Heart left ventricle (tissue), 16 donors: ENCODE measurements around the gene RBM20. TPM values are rescaled to one million over a fixed set of nuclear protein-coding genes. Genes with fewer than 3 reads are reported as not detected.
A peak's percentile ranks its signal among the peaks of the same experiment; 100 is the strongest.

Experiments
- ATAC-seq, 4 donors: fragments of 200-7000 bp; cut with Tn5 transposase; one replicate each; pipeline ENCODE4 v1.9.1; 2020 to 2022; ENCODE audit warnings: moderate library complexity in 4 of 4, mild to moderate bottlenecking in 3 of 4, moderate number of reproducible peaks in 1 of 4
- DNase-seq, 5 donors: peaks; one replicate each; pipeline ENCODE4 v3.0.0-alpha.2; 2020
- H3K27ac ChIP-seq, 12 donors: fragments of 200-600 bp; sonication (generic) in 4 of 12; one replicate each; pipeline versions ENCODE4 v1.5.0 to v1.8.0; 2016 to 2022; ENCODE audit warnings: mild to moderate bottlenecking in 2 of 12
- H3K27me3 ChIP-seq, 9 donors: fragments of 200-600 bp; sonication (generic) in 2 of 9; one replicate each; pipeline versions ENCODE4 v1.5.1 to v1.8.0; 2016 to 2022; ENCODE audit warnings: mild to moderate bottlenecking in 3 of 9
- H3K36me3 ChIP-seq, 9 donors: fragments of 200-600 bp; sonication (generic) in 2 of 9; one replicate each; pipeline versions ENCODE4 v1.5.0 to v1.8.0; 2018 to 2022; ENCODE audit warnings: mild to moderate bottlenecking in 2 of 9
- H3K4me1 ChIP-seq, 12 donors: fragments of 200-600 bp; sonication (generic) in 4 of 12; one replicate each; pipeline versions ENCODE4 v1.5.0 to v1.8.0; 2016 to 2022; ENCODE audit warnings: mild to moderate bottlenecking in 3 of 12
- H3K4me3 ChIP-seq, 12 donors: fragments of 200-600 bp; sonication (generic) in 4 of 12; one replicate each; pipeline versions ENCODE4 v1.5.0 to v1.8.0; 2017 to 2022; ENCODE audit warnings: mild to moderate bottlenecking in 9 of 12, moderate library complexity in 4 of 12
- H3K9me3 ChIP-seq, 12 donors: fragments of 200-600 bp; sonication (generic) in 4 of 12; one replicate each; pipeline versions ENCODE4 v1.5.0 to v1.8.0; 2016 to 2022; ENCODE audit warnings: mild to moderate bottlenecking in 1 of 12
- POLR2A ChIP-seq, 2 donors: fragments of 450-650 bp; IDR thresholded peaks; one replicate each; pipeline ENCODE4 v1.6.1; 2017; ENCODE audit warnings: antibody characterized with exemption in 2 of 2, mild to moderate bottlenecking in 2 of 2, moderate library complexity in 2 of 2
- WGBS, 4 donors: extraction: QIAGEN DNeasy Blood & Tissue Kit in 2 of 4; methylation state at CpG; one replicate each; pipeline versions ENCODE4 v1.1.5 to v1.1.7; 2013 to 2018; 5-methylcytosine and 5-hydroxymethylcytosine counted together
- intact Hi-C, 10 donors: fragments of 100-400 bp; cut with DNase I; formaldehyde crosslinking; loops; one replicate each; pipeline versions ENCODE4 v1.11.1 to v1.14.2; 2022
- polyA plus RNA-seq, 2 donors: library from polyadenylated mRNA; stranded (reverse); fragments of 200-250 nt; gene quantifications; one replicate each; pipeline ENCODE4 v1.2.3, GENCODE V29; 2013
- total RNA-seq, 9 donors: library from RNA; depleted of rRNA in 2 of 9; stranded (reverse); fragments of >200 nt in 2 of 9; fragmentation: NEBNext Ultra II Directional in 3 of 9; extraction: Animal tissue kit (Norgen Biotek cat#: 25700) in 3 of 9; gene quantifications; one replicate each; pipeline versions ENCODE4 v1.1.0 to v1.2.4, GENCODE V29; 2016 to 2023
- TF ChIP-seq, protein P1 (sequence below), 12 donors: fragments of 200-600 bp; sonication (generic) in 4 of 12; IDR thresholded peaks; one replicate each; pipeline versions ENCODE4 v1.5.0 to v1.8.0; 2018 to 2022; ENCODE audit warnings: antibody characterized with exemption in 12 of 12, mild to moderate bottlenecking in 5 of 12
- donor health status: ischemic (EF 13 %, LVEDD 7.1; RV severe dilation, severe dysfunction).
- donor health status: healthy with polysubstance abuse.
- donor health status: DM: no; HTN: yes; CAD: no.
- donor health status: DM: no; HTN: no; CAD: no.
- donor health status: ischemic (EF 25% LVEDD 6.9; RV normal size, moderate dysfunction).
- donor health status: ischemic (EF 25% LVEDD 5.7; RV mildly dilated, moderate dysfunction).
- donor health status: healthy.
- donor health status: DM: yes; HTN: yes; CAD: no.
- donor health status: ischemic (EF 35%, LVEDD 5.7; RV mildly dilated, moderate dysfunction).
- donor health status: nonischemic (EF 11% LVEDD 7.7; RV severe dilation, severe dysfunction).
- donor health status: DM: yes; HTN: yes; CAD: no.
- donor health status: PGD.
- donor health status: ischemic (EF 29% LVEDD 5.4; RV normal size, mild dysfunction).
- donor health status: nonischemic (EF 23%, LVEDD 6.1; RV moderate dilation, normal function).

RBM20 gene
- total and polyA plus RNA-seq, 11 donors = 29.9 to 152 (median 91.2) TPM

DNA sequence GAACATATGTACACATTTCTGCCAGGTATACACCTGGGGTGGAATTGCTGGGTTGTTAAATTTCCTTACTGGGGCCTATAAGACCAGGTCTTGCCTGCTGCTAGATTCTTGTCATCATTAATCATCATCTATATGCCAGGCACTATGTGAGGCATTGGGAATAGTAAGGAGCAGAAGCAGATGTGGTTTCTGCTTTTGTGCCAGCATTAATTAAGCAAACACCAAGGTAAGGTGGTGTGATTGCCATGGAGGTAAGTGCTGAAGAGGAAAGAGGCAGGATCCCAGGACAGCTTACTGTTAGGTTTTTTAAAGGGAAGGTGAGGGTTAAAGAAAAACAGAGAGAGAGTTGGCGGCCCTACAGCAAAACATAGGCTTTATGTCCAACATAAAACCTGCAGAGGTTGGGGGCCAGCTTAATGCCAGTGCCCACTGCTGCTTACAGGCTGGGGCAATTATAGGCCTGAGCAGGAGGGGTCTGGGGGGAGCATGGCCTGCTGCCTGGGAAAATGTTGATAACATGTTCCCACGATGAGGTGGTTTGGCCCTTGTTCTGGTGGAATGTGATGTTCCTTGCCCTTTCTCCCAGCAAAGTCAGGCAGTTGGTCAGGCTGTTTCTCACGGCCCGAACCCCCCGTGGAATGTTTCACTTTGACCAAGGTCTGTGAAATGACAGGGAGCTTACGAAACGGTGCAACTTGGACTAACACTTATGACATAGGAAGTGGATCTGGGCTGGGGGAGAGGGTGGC, 93.9 kb downstream of the RBM20 start:
- Histone ChIP-seq H3K4me1 (peaks cover 2 to 94% (median 28%) of the 10 kb centered on the region in 12 donors), H3K27me3 (peaks cover 0 to 2% (median 0%) of the 10 kb centered on the region in 9 donors), H3K9me3 (no peaks in the 10 kb centered on the region), H3K27ac (peak overlapping the region; percentile 32 to 90 (median 72)), H3K4me3 (no peak overlapping the region), H3K36me3 (no peaks in the 10 kb centered on the region)
- ATAC-seq = peak; percentile 48 to 65 (median 59)
- WGBS, 4 donors = 29 to 46% (median 33%) methylated on average over 7 of the region's 7 CpGs
- TF ChIP-seq, protein P1, sequence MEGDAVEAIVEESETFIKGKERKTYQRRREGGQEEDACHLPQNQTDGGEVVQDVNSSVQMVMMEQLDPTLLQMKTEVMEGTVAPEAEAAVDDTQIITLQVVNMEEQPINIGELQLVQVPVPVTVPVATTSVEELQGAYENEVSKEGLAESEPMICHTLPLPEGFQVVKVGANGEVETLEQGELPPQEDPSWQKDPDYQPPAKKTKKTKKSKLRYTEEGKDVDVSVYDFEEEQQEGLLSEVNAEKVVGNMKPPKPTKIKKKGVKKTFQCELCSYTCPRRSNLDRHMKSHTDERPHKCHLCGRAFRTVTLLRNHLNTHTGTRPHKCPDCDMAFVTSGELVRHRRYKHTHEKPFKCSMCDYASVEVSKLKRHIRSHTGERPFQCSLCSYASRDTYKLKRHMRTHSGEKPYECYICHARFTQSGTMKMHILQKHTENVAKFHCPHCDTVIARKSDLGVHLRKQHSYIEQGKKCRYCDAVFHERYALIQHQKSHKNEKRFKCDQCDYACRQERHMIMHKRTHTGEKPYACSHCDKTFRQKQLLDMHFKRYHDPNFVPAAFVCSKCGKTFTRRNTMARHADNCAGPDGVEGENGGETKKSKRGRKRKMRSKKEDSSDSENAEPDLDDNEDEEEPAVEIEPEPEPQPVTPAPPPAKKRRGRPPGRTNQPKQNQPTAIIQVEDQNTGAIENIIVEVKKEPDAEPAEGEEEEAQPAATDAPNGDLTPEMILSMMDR (IDR thresholded peaks at IDR 0.05) = no peak
- no peak for TF ChIP-seq POLR2A (IDR thresholded peaks at IDR 0.05)
- intact Hi-C loops = loop anchor here in 1 of 10 donors (2.0 kb wide), 1 partner anchor 53 kb away; no protein-coding TSS in a partner anchor
- DNase-seq = peak in 1 of 5 donors; percentile 62

- TF ChIP-seq, protein P1 (IDR thresholded peaks at IDR 0.05) = no peak
- TF ChIP-seq POLR2A (IDR thresholded peaks at IDR 0.05) = no peak
- DNase-seq (peak in 1 of 5 donors; percentile 55), ATAC-seq (peak; percentile 23 to 75 (median 58))
- Histone ChIP-seq H3K9me3 (no peaks in the 10 kb centered on the region), H3K27me3 (peaks cover 0 to 2% (median 0%) of the 10 kb centered on the region in 9 donors), H3K27ac (peak overlapping the region in 11 of 12 donors; percentile 57 to 90 (median 73)), H3K36me3 (no peaks in the 10 kb centered on the region), H3K4me1 (peaks cover 2 to 92% (median 19%) of the 10 kb centered on the region in 12 donors), H3K4me3 (no peak overlapping the region)
- intact Hi-C loops = loop anchor here in 5 of 10 donors (2.0 to 10.0 kb wide), 4 partner anchors 55 to 128 kb away; no protein-coding TSS in a partner anchor
- 23 to 49% (median 42%) methylated on average over 7 of the region's 7 CpGs for WGBS, 4 donors
Observed at GRCh38 chr10:110739811-110740271, 95.7 kb downstream of the RBM20 start.

- H3K9me3 ChIP-seq = no peaks in the 10 kb centered on the region
- TF ChIP-seq, protein P1 (IDR thresholded peaks at IDR 0.05) = no peak
- WGBS, 4 donors = 50 to 68% (median 61%) methylated on average over 5 to 6 of the region's 6 CpGs
- H3K4me1 ChIP-seq = peaks cover 5 to 96% (median 35%) of the 10 kb centered on the region in 12 donors
- ATAC-seq (peak; percentile 46 to 62 (median 50)), DNase-seq (peak in 3 of 5 donors; percentile 64 to 78 (median 73))
- intact Hi-C loops = loop anchor here in 5 of 10 donors (2.0 to 10.0 kb wide), 4 partner anchors 14 to 130 kb away; no protein-coding TSS in a partner anchor
- H3K36me3 ChIP-seq = no peaks in the 10 kb centered on the region
- no peak overlapping the region for H3K4me3 ChIP-seq
- H3K27ac ChIP-seq = peak overlapping the region in 10 of 12 donors; percentile 28 to 90 (median 58)
- H3K27me3 ChIP-seq = no peaks in the 10 kb centered on the region
Observed at GRCh38 chr10:110742801-110743200, 98.7 kb downstream of the RBM20 start.

DNA sequence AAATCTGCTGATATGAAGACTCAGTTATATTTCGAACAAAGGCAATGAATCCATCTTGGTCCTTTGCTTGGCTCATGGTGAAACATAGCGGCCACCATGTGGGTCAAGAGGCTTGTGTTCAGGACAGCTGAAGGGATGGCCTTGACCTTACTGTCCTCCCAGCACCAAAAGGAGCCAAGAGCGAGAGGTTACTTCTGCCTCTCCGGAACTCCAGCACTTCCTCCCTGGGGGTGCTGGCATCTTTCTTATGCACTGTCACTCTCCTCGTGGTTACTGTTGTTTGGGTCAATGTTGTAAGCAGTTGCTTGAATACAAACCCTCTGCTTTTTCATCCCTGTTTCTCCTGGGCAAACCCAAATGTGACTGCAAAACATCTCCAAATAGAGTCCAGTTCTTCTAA, 100.6 kb downstream of the RBM20 start:
- ATAC-seq (peak in 1 of 4 donors; percentile 11), DNase-seq (no peak)
- intact Hi-C loops = loop anchor here in 8 of 10 donors (2.0 to 10.0 kb wide), 7 partner anchors 38 to 152 kb away; partner anchors contain the start of gene PDCD4 (in 3 of the 8)
- H3K27ac ChIP-seq = peak overlapping the region in 11 of 12 donors; percentile 15 to 86 (median 43)
- peaks cover 0 to 13% (median 2%) of the 10 kb centered on the region in 12 donors for H3K9me3 ChIP-seq
- TF ChIP-seq, protein P1 (IDR thresholded peaks at IDR 0.05) = no peak
- H3K4me3 ChIP-seq = no peak overlapping the region
- H3K27me3 ChIP-seq = no peaks in the 10 kb centered on the region
- H3K4me1 ChIP-seq = peaks cover 2 to 85% (median 33%) of the 10 kb centered on the region in 12 donors
- WGBS, 4 donors = 31 to 38% (median 38%) methylated on average over 5 of the region's 5 CpGs
- H3K36me3 ChIP-seq = no peaks in the 10 kb centered on the region
